Esophagus muscularis mucosa (tissue), 4 donors: ENCODE data around the gene RHOT2. TPM values are rescaled to one million over a fixed set of nuclear protein-coding genes. Genes with fewer than 3 reads are reported as not detected.
A peak's percentile ranks its signal among the peaks of the same experiment; 100 is the strongest.

Experiments
- DNase-seq: peaks from one replicate; pipeline ENCODE4 v3.0.0-alpha.2; 2017; ENCODE audit errors: extremely low spot score
- H3K27ac ChIP-seq, 4 donors: fragments of 200-600 bp; sonication (generic); replicated peaks in 1 of 4; 1 replicate in 3 of 4; 2 replicates in 1 of 4; pipeline ENCODE4 v1.5.1; 2016 to 2019; ENCODE audit warnings: mild to moderate bottlenecking in 1 of 4
- H3K27me3 ChIP-seq, 4 donors: fragments of 200-600 bp; sonication (generic); one replicate each; pipeline versions ENCODE4 v1.5.1 to v1.6.0; 2016 to 2019
- H3K36me3 ChIP-seq, 4 donors: fragments of 200-600 bp; sonication (generic); one replicate each; pipeline ENCODE4 v1.5.1; 2016 to 2019
- H3K4me1 ChIP-seq, 4 donors: fragments of 200-600 bp; sonication (generic); one replicate each; pipeline ENCODE4 v1.5.1; 2016 to 2019
- H3K4me3 ChIP-seq, 4 donors: fragments of 200-600 bp; sonication (generic); 1 replicate in 2 of 4; 2 replicates in 2 of 4; pipeline ENCODE4 v1.5.1; 2016 to 2019; ENCODE audit warnings: mild to moderate bottlenecking in 4 of 4, moderate library complexity in 1 of 4
- H3K9me3 ChIP-seq, 4 donors: fragments of 200-600 bp; sonication (generic); 1 replicate in 3 of 4; 2 replicates in 1 of 4; pipeline ENCODE4 v1.5.1; 2016 to 2019
- CTCF ChIP-seq, 3 experiments: fragments of 200-600 bp in 2 of 3; fragments of 450-650 bp in 1 of 3; sonication (generic) in 2 of 3; IDR thresholded peaks; one replicate each; pipeline ENCODE4 v1.5.1; 2017 to 2019; ENCODE audit warnings: antibody characterized with exemption in 3 of 3, mild to moderate bottlenecking in 2 of 3, moderate library complexity in 1 of 3
- EP300 ChIP-seq: sonication (generic); formaldehyde crosslinking; IDR thresholded peaks from one replicate; pipeline ENCODE4 v1.6.1; 2017; ENCODE audit warnings: antibody characterized with exemption
- POLR2A ChIP-seq: fragments of 450-650 bp; IDR thresholded peaks from one replicate; pipeline ENCODE4 v1.6.1; 2017; ENCODE audit warnings: antibody characterized with exemption, moderate library complexity, mild to moderate bottlenecking, low read depth
- POLR2AphosphoS5 ChIP-seq, 2 donors: sonication (generic); formaldehyde crosslinking; IDR thresholded peaks; one replicate each; pipeline ENCODE4 v1.6.1; 2017; ENCODE audit warnings: antibody characterized with exemption in 2 of 2
- WGBS: methylation state at CpG from one replicate; pipeline ENCODE4 v1.1.5; 2018; 5-methylcytosine and 5-hydroxymethylcytosine counted together
- intact Hi-C: fragments of 100-400 bp; cut with DNase I; formaldehyde crosslinking; loops from one replicate; pipeline ENCODE4 v1.15.1; 2023
- total RNA-seq, 4 donors: library from RNA; depleted of rRNA; stranded (reverse); fragments of >200 nt; gene quantifications; one replicate each; pipeline versions ENCODE4 v1.1.0 to v1.2.1, GENCODE V29; 2016

Gene RHOT2
- total RNA-seq, 4 donors from 2014 or later, result 34.5 to 67.5 (median 58.6) TPM

GRCh38 chr16:638836-639235 lies 29.1 kb upstream of the RHOT2 start:
- no peak for DNase-seq
- H3K27ac ChIP-seq, result peak overlapping the region in 2 of 4 donors; percentile 35 to 93
- H3K27me3 ChIP-seq, result no peaks in the 10 kb centered on the region
- H3K36me3 ChIP-seq, result peaks cover 0 to 9% (median 6%) of the 10 kb centered on the region in 4 donors
- TF ChIP-seq EP300, result no peak
- TF ChIP-seq POLR2AphosphoS5 (IDR thresholded peaks at IDR 0.05), result no peak
- TF ChIP-seq POLR2A, result no peak
- no peak for TF ChIP-seq CTCF (IDR thresholded peaks at IDR 0.05)
- peaks cover 33 to 72% (median 60%) of the 10 kb centered on the region in 4 donors for H3K4me1 ChIP-seq
- no peak overlapping the region for H3K4me3 ChIP-seq
- no peaks in the 10 kb centered on the region for H3K9me3 ChIP-seq
- intact Hi-C loops, result loop anchor here (5.0 kb wide), 2 partner anchors 52 to 237 kb away; partner anchors contain the start of gene DECR2
- 80% methylated on average over 9 of the region's 9 CpGs for WGBS

GRCh38 chr16:640614-641013 lies 27.3 kb upstream of the RHOT2 start:
- H3K9me3 ChIP-seq, result no peaks in the 10 kb centered on the region
- peak overlapping the region; percentile 80 to 94 (median 92) for H3K27ac ChIP-seq
- peak overlapping the region in 1 of 4 donors; percentile 95 for H3K4me3 ChIP-seq
- 96% methylated on average over 3 of the region's 5 CpGs for WGBS
- DNase-seq, result no peak
- no peaks in the 10 kb centered on the region for H3K36me3 ChIP-seq
- peaks cover 31 to 75% (median 57%) of the 10 kb centered on the region in 4 donors for H3K4me1 ChIP-seq
- TF ChIP-seq POLR2AphosphoS5 (IDR thresholded peaks at IDR 0.05), result no peak
- TF ChIP-seq EP300, result no peak
- no peak for TF ChIP-seq CTCF (IDR thresholded peaks at IDR 0.05)
- TF ChIP-seq POLR2A, result no peak
- H3K27me3 ChIP-seq, result no peaks in the 10 kb centered on the region
- intact Hi-C loops, result no loop called here

- TF ChIP-seq POLR2AphosphoS5 (IDR thresholded peaks at IDR 0.05), result peak; percentile 75 to 86
- peak; percentile 70 for TF ChIP-seq POLR2A
- no peak for TF ChIP-seq EP300
- TF ChIP-seq CTCF (IDR thresholded peaks at IDR 0.05), result no peak
- H3K9me3 ChIP-seq, result no peaks in the 10 kb centered on the region
- no CpG with 5 or more reads among the region's 81 CpGs for WGBS
- H3K27me3 ChIP-seq, result no peaks in the 10 kb centered on the region
- intact Hi-C loops, result no loop called here
- peak within 1 kb of the TSS; percentile 91 to 97 (median 94) for H3K4me3 ChIP-seq
- DNase-seq, result peak; percentile 95
- H3K27ac ChIP-seq, result peak within 1 kb of the TSS; percentile 80 to 94 (median 92)
- peaks cover 0 to 3% (median under 1%) of the 10 kb centered on the region in 4 donors for H3K36me3 ChIP-seq
- peaks cover 35 to 81% (median 63%) of the 10 kb centered on the region in 4 donors for H3K4me1 ChIP-seq
These were observed 26.4 kb upstream of the RHOT2 start, which contains the start of gene MCRIP2 for GRCh38 chr16:641326-642188. TSS of gene MCRIP2 (plus strand) at chr16:641828. CDS start at chr16:641992, 164 bp downstream.

- DNase-seq, result no peak
- TF ChIP-seq POLR2AphosphoS5 (IDR thresholded peaks at IDR 0.05) (peak in 1 of 2 donors; percentile 3), POLR2A (no peak), EP300 (no peak)
- Histone ChIP-seq H3K27ac (peak overlapping the region; percentile 80 to 94 (median 92)), H3K9me3 (no peaks in the 10 kb centered on the region), H3K27me3 (no peaks in the 10 kb centered on the region), H3K4me3 (peak overlapping the region; percentile 91 to 97 (median 94)), H3K36me3 (peaks cover 0 to 5% (median 4%) of the 10 kb centered on the region in 4 donors), H3K4me1 (peaks cover 42 to 86% (median 68%) of the 10 kb centered on the region in 4 donors)
- intact Hi-C loops, result no loop called here
- WGBS, result 9% methylated on average over 20 of the region's 72 CpGs
These were observed 25.5 kb upstream of the RHOT2 start for GRCh38 chr16:642189-643049.
